Ishikawa (cell line): ENCODE data around the gene AKAP7.

Experiments used
- CEBPB ChIP-seq: IDR thresholded peaks from 2 replicates; pipeline ENCODE4 v1.6.1; 2012
- CREB1 ChIP-seq: IDR thresholded peaks from 2 replicates; pipeline ENCODE4 v1.6.1; 2012; ENCODE audit warnings: low read depth
- EGR1 ChIP-seq: IDR thresholded peaks from 2 replicates; pipeline ENCODE4 v1.6.1; 2012
- EP300 ChIP-seq: IDR thresholded peaks from 2 replicates; pipeline ENCODE4 v1.6.1; 2012; ENCODE audit warnings: borderline replicate concordance
- FOXM1 ChIP-seq: IDR thresholded peaks from 2 replicates; pipeline ENCODE4 v1.6.1; 2012; ENCODE audit warnings: low read depth, borderline replicate concordance
- MAX ChIP-seq: IDR thresholded peaks from 2 replicates; pipeline ENCODE4 v1.6.1; 2012
- NFIC ChIP-seq: IDR thresholded peaks from 2 replicates; pipeline ENCODE4 v1.6.1; 2012
- RAD21 ChIP-seq: IDR thresholded peaks from 2 replicates; pipeline ENCODE4 v1.6.1; 2012; ENCODE audit warnings: low read depth
- REST ChIP-seq: IDR thresholded peaks from 2 replicates; pipeline ENCODE4 v1.6.1; 2012; ENCODE audit warnings: low read depth, mild to moderate bottlenecking
- TAF1 ChIP-seq: IDR thresholded peaks from 2 replicates; pipeline ENCODE4 v1.6.1; 2012; ENCODE audit warnings: low read depth, mild to moderate bottlenecking
- TCF12 ChIP-seq: IDR thresholded peaks from 2 replicates; pipeline ENCODE4 v1.6.1; 2012; ENCODE audit warnings: low read depth
- TEAD4 ChIP-seq: IDR thresholded peaks from 2 replicates; pipeline ENCODE4 v1.6.1; 2012
- USF1 ChIP-seq: IDR thresholded peaks from 2 replicates; pipeline ENCODE4 v1.6.1; 2012
- YY1 ChIP-seq: IDR thresholded peaks from 2 replicates; pipeline ENCODE4 v1.6.1; 2012; ENCODE audit warnings: low read depth
- ZBTB7A ChIP-seq: IDR thresholded peaks from 2 replicates; pipeline ENCODE4 v1.6.1; 2012; ENCODE audit warnings: low read depth

The AKAP7 gene

GRCh38 chr6:131125431-131125830 is 9.8 kb upstream of the AKAP7 start:
- TF ChIP-seq TEAD4 = no peak
- TF ChIP-seq CREB1 = no peak
- no peak for TF ChIP-seq FOXM1
- no peak for TF ChIP-seq REST
- no peak for TF ChIP-seq EP300
- no peak for TF ChIP-seq RAD21
- no peak for TF ChIP-seq EGR1
- no peak for TF ChIP-seq TCF12
- no peak for TF ChIP-seq YY1
- no peak for TF ChIP-seq USF1
- TF ChIP-seq ZBTB7A = no peak
- no peak for TF ChIP-seq MAX
- no peak for TF ChIP-seq TAF1
- TF ChIP-seq NFIC = no peak
- TF ChIP-seq CEBPB = no peak

- 0 out of 2 replicates have a peak, but pooled peaks have one; percentile 7 for TF ChIP-seq CEBPB
- TF ChIP-seq EP300 = no peak
- no peak for TF ChIP-seq TCF12
Observed at GRCh38 chr6:131129689-131130553, 5.3 kb upstream of the AKAP7 start.

- no peak for TF ChIP-seq TEAD4
- TF ChIP-seq YY1 = no peak
- TF ChIP-seq MAX = no peak
- TF ChIP-seq CEBPB = no peak
- no peak for TF ChIP-seq TCF12
- TF ChIP-seq ZBTB7A = no peak
- no peak for TF ChIP-seq EP300
- no peak for TF ChIP-seq USF1
- no peak for TF ChIP-seq EGR1
- TF ChIP-seq NFIC = no peak
- TF ChIP-seq CREB1 = no peak
- no peak for TF ChIP-seq RAD21
- TF ChIP-seq FOXM1 = no peak
- TF ChIP-seq REST = no peak
- no peak for TF ChIP-seq TAF1
Observed at GRCh38 chr6:131130554-131130940, 4.7 kb upstream of the AKAP7 start.

GRCh38 chr6:131132360-131132759 is 2.9 kb upstream of the AKAP7 start:
- no peak for TF ChIP-seq EP300
- 0 out of 2 replicates have a peak, but pooled peaks have one; percentile 41 for TF ChIP-seq NFIC
- no peak for TF ChIP-seq CEBPB
- TF ChIP-seq YY1 = no peak

GRCh38 chr6:131134220-131134979 is 867 bp upstream of the AKAP7 start:
- TF ChIP-seq ZBTB7A = no peak
- TF ChIP-seq TAF1 = no peak
- TF ChIP-seq TCF12 = no peak
- TF ChIP-seq MAX = no peak

GRCh38 chr6:131134980-131135243 is 355 bp upstream of the AKAP7 start:
- peak; percentile 51; the same call in 1 of the 2 replicates for TF ChIP-seq CEBPB
- no peak for TF ChIP-seq EGR1
